GM12878 (cell line): ENCODE measurements around the gene EPHA4. TPM values are rescaled to one million over a fixed set of nuclear protein-coding genes. Genes with fewer than 3 reads are reported as not detected.

ENCODE experiments used
- ATAC-seq: fragments of 200-7000 bp; cut with Tn5 transposase; 3 replicates; pipeline ENCODE4 v1.9.1; 2020; ENCODE audit warnings: mild to moderate bottlenecking, moderate library complexity
- BruUV-seq: library from RNA; stranded (reverse); fragments of 400-500 nt; replicated peaks from 2 replicates; lab custom pipeline; 2021; lab: Mats Ljungman, UMichigan
- CTCF ChIA-PET: fragments of 300-600 bp; sonication (Branson Sonifier 250); formaldehyde crosslinking; extraction: SDS; loops from one replicate; lab custom pipeline; 2021; ENCODE audit warnings: inconsistent platforms; lab: Yijun Ruan, JAX
- POLR2A ChIA-PET: fragments of 350-600 bp; formaldehyde crosslinking; extraction: SDS; loops from one replicate; lab custom pipeline; 2021; ENCODE audit warnings: inconsistent platforms; lab: Charles Lee
- RAD21 ChIA-PET: fragments of 300-600 bp; sonication (Branson Sonifier 250); formaldehyde crosslinking; loops from one replicate; lab custom pipeline; 2023; ENCODE audit warnings: antibody characterized with exemption; ENCODE audit not compliant: unreplicated experiment; lab: Charles Lee
- SMC1A ChIA-PET: fragments of 300-600 bp; sonication (Branson Sonifier 250); formaldehyde crosslinking; loops from one replicate; lab custom pipeline; 2023; ENCODE audit not compliant: unreplicated experiment, uncharacterized antibody; lab: Charles Lee
- DNase-seq: peaks from one replicate; pipeline ENCODE4 v3.0.0-alpha.2; 2011; ENCODE audit warnings: low read depth, low spot score
- FAIRE-seq: peaks from 3 replicates; lab custom pipeline; 2011; peaks lifted over from hg19 to GRCh38; lab: Jason Lieb, UNC
- H2AFZ ChIP-seq: 2 replicates; pipeline ENCODE4 v1.6.0; 2011; ENCODE audit warnings: low read depth, low read length, control low read depth; ENCODE audit not compliant: control insufficient read depth
- H3K27ac ChIP-seq: 2 replicates; pipeline ENCODE4 v1.5.1; 2011; ENCODE audit warnings: control low read depth; ENCODE audit not compliant: control insufficient read depth, insufficient read depth
- H3K27me3 ChIP-seq, 2 experiments: replicated peaks in 1 of 2; 2 replicates each; pipeline versions ENCODE4 v1.6.0 to v1.6.1; 2011; ENCODE audit warnings: low read length in 1 of 2; ENCODE audit not compliant: control insufficient read depth in 2 of 2, insufficient read depth in 2 of 2
- H3K36me3 ChIP-seq, 2 experiments: 2 replicates each; pipeline ENCODE4 v1.5.1; 2011; ENCODE audit warnings: low read length in 1 of 2; ENCODE audit not compliant: control insufficient read depth in 2 of 2, insufficient read depth in 2 of 2
- H3K4me1 ChIP-seq: 2 replicates; pipeline ENCODE4 v1.6.1; 2011; ENCODE audit warnings: mild to moderate bottlenecking, low read length, moderate library complexity, mixed read lengths; ENCODE audit not compliant: control insufficient read depth, insufficient read depth
- H3K4me2 ChIP-seq: 2 replicates; pipeline ENCODE4 v1.6.0; 2011; ENCODE audit warnings: control low read depth; ENCODE audit not compliant: control insufficient read depth, insufficient read depth
- H3K4me3 ChIP-seq: fragments of 200-600 bp; sonication (generic); 2 replicates; pipeline ENCODE4 v1.5.1; 2016
- H3K79me2 ChIP-seq: 2 replicates; pipeline ENCODE4 v1.6.0; 2011; ENCODE audit warnings: low read length; ENCODE audit not compliant: control insufficient read depth, insufficient read depth
- H3K9ac ChIP-seq: 2 replicates; pipeline ENCODE4 v1.8.0; 2011; ENCODE audit warnings: low read length, control low read depth, mixed read lengths; ENCODE audit not compliant: control insufficient read depth, insufficient read depth
- H3K9me3 ChIP-seq: replicated peaks from 3 replicates; pipeline ENCODE4 v1.5.1; 2011; ENCODE audit warnings: mild to moderate bottlenecking, low read length; ENCODE audit not compliant: control insufficient read depth, insufficient read depth
- H4K20me1 ChIP-seq: 2 replicates; pipeline ENCODE4 v1.6.0; 2011; ENCODE audit not compliant: control insufficient read depth, insufficient read depth
- BACH1 ChIP-seq: fragments of 450-650 bp; IDR thresholded peaks from 2 replicates; pipeline ENCODE4 v1.6.1; 2017; ENCODE audit warnings: mild to moderate bottlenecking, borderline replicate concordance
- BHLHE40 ChIP-seq, 2 experiments: fragments of 450-650 bp in 1 of 2; IDR thresholded peaks; 2 replicates each; pipeline ENCODE4 v1.6.1; 2011 to 2017; ENCODE audit warnings: low read depth in 2 of 2, borderline replicate concordance in 1 of 2, improper control_type of control experiment in 1 of 2, low read length in 1 of 2, mild to moderate bottlenecking in 1 of 2
- CEBPB ChIP-seq, 2 experiments: fragments of 150-350 bp in 1 of 2; IDR thresholded peaks; 2 replicates each; pipeline ENCODE4 v1.6.1; 2012 to 2014; ENCODE audit warnings: low read depth in 2 of 2, low read length in 2 of 2, borderline replicate concordance in 1 of 2, inconsistent platforms in 1 of 2
- CUX1 ChIP-seq: IDR thresholded peaks from 2 replicates; pipeline ENCODE4 v1.6.1; 2012; ENCODE audit warnings: improper control_type of control experiment, low read depth, low read length; ENCODE audit not compliant: insufficient replicate concordance
- EGR1 ChIP-seq, 2 experiments: IDR thresholded peaks; 1 replicate in 1 of 2; 2 replicates in 1 of 2; pipeline ENCODE4 v1.6.1; 2011 to 2012; ENCODE audit warnings: low read depth in 2 of 2, low read length in 2 of 2, borderline replicate concordance in 1 of 2, mild to moderate bottlenecking in 1 of 2, moderate library complexity in 1 of 2
- ELK1 ChIP-seq: IDR thresholded peaks from 2 replicates; pipeline ENCODE4 v1.6.1; 2012; ENCODE audit warnings: low read depth, low read length, improper control_type of control experiment
- FOXM1 ChIP-seq: IDR thresholded peaks from 2 replicates; pipeline ENCODE4 v1.6.1; 2012; ENCODE audit warnings: low read depth, mild to moderate bottlenecking, inconsistent platforms, low read length, moderate library complexity
- KLF5 ChIP-seq: fragments of 450-650 bp; IDR thresholded peaks from 2 replicates; pipeline ENCODE4 v1.6.1; 2014; ENCODE audit warnings: mild to moderate bottlenecking; ENCODE audit not compliant: partially characterized antibody
- RFX5 ChIP-seq: IDR thresholded peaks from 2 replicates; pipeline ENCODE4 v1.6.1; 2011; ENCODE audit warnings: low read depth, low read length, improper control_type of control experiment
- SKIL ChIP-seq: fragments of 450-650 bp; IDR thresholded peaks from 2 replicates; pipeline ENCODE4 v1.6.1; 2017; ENCODE audit warnings: mild to moderate bottlenecking, low read depth, inconsistent platforms; ENCODE audit not compliant: poor library complexity, severe bottlenecking
- SPI1 ChIP-seq: IDR thresholded peaks from 2 replicates; pipeline ENCODE4 v1.6.1; 2011; ENCODE audit warnings: low read depth, mild to moderate bottlenecking, low read length, moderate library complexity, borderline replicate concordance; ENCODE audit not compliant: insufficient read depth
- SREBF1 ChIP-seq: IDR thresholded peaks from 2 replicates; pipeline ENCODE4 v1.6.1; 2012; ENCODE audit warnings: mild to moderate bottlenecking, low read length
- SREBF2 ChIP-seq: IDR thresholded peaks from 2 replicates; pipeline ENCODE4 v1.6.1; 2012; ENCODE audit warnings: mild to moderate bottlenecking, low read length
- TCF12 ChIP-seq: IDR thresholded peaks from 2 replicates; pipeline ENCODE4 v1.6.1; 2011; ENCODE audit warnings: low read depth, mild to moderate bottlenecking, low read length
- ZBED1 ChIP-seq: IDR thresholded peaks from 2 replicates; pipeline ENCODE4 v1.6.1; 2016; ENCODE audit warnings: borderline replicate concordance
- WGBS: methylation state at CpG from one replicate; pipeline ENCODE4 v1.1.6; 2016; ENCODE audit warnings: low lambda C conversion rate; ENCODE audit not compliant: insufficient replicate concordance, insufficient coverage; ENCODE audit errors: missing lambda C conversion rate; 5-methylcytosine and 5-hydroxymethylcytosine counted together
- in situ Hi-C: fragments of 300-500 bp; cut with MboI; formaldehyde crosslinking; loops from 9 replicates; pipeline ENCODE4 v1.14.3; 2018; ENCODE audit warnings: mixed read lengths
- intact Hi-C: fragments of 100-400 bp; cut with micrococcal nuclease; formaldehyde crosslinking; loops from one replicate; pipeline ENCODE4 v1.14.2; 2022; ENCODE audit not compliant: unreplicated experiment
- polyA plus RNA-seq, 11 experiments: library from polyadenylated mRNA; depleted of rRNA in 4 of 11; unstranded in 6 of 11; stranded (reverse) in 5 of 11; fragments of >200 nt; fragmentation: Nextera tagmentation in 4 of 11; fragmentation: Illumina TruSeq in 1 of 11; extraction: Ambion mirVana in 4 of 11; extraction: Trizol in 1 of 11; gene quantifications; 1 replicate in 1 of 11; 2 replicates in 10 of 11; pipeline versions ENCODE4 v1.2.1 to v1.2.3, GENCODE V29; 2011 to 2016; ENCODE audit warnings: inconsistent platforms in 2 of 11, missing spikeins in 2 of 11, low read depth in 1 of 11
- total RNA-seq, 4 experiments: library from RNA; depleted of rRNA in 3 of 4; stranded (reverse); fragments of >200 nt in 3 of 4; fragmentation: Illumina TruSeq in 1 of 4; extraction: Trizol in 1 of 4; gene quantifications; 2 replicates each; pipeline versions ENCODE4 v1.2.1 to v1.2.3, GENCODE V29; 2013 to 2021

Gene EPHA4
- total and polyA plus RNA-seq, 10 of the 15 experiments (the other 5 are each of a cell fraction or from before 2014, with no cell fraction given), result 0.06 to 1.5 (median 0.33) TPM; not detected in 1

- no TSS peak for BruUV-seq
- WGBS, result 10% methylated on average over 1 of the region's 1 CpG
Observed at GRCh38 chr2:221402072-221402471, 170.0 kb downstream of the EPHA4 start.

More at GRCh38 chr2:221402072-221402471, 170.0 kb downstream of the EPHA4 start:
- no peak for FAIRE-seq
- ATAC-seq, result no peak
- H3K27ac ChIP-seq, result no peak overlapping the region
- ChIA-PET SMC1A (interaction anchor here (0.6 to 1.7 kb wide), 2 partner anchors 63 to 1365 kb away, joined by 3 read pairs; no protein-coding TSS in a partner anchor), POLR2A (no interaction called here), CTCF (interaction anchor here (1.1 kb wide), 1 partner anchor 14 kb away, joined by 3 read pairs; no protein-coding TSS in a partner anchor), RAD21 (no interaction called here)
- no peaks in the 10 kb centered on the region for H4K20me1 ChIP-seq
- H3K36me3 ChIP-seq, result no peaks in the 10 kb centered on the region
- no peak for DNase-seq
- H3K4me1 ChIP-seq, result no peaks in the 10 kb centered on the region
- TF ChIP-seq CUX1 (no peak), CEBPB (IDR thresholded peaks at IDR 0.05; ENCODE audit: borderline replicate concordance in 1 of 2, low read depth in 2 of 2, low read length in 2 of 2) (no peak), EGR1 (IDR thresholded peaks at IDR 0.05; ENCODE audit: borderline replicate concordance in 1 of 2, low read depth in 2 of 2, low read length in 2 of 2) (no peak), RFX5 (no peak), SPI1 (no peak), BACH1 (no peak), SREBF2 (no peak), SREBF1 (no peak), KLF5 (no peak), BHLHE40 (IDR thresholded peaks at IDR 0.05; ENCODE audit: borderline replicate concordance in 1 of 2, low read depth in 2 of 2, low read length in 1 of 2) (no peak), ZBED1 (no peak), FOXM1 (no peak), TCF12 (no peak), SKIL (no peak), ELK1 (no peak)
- H3K27me3 ChIP-seq, result no peaks in the 10 kb centered on the region
- H3K4me3 ChIP-seq, result no peak overlapping the region
- no peaks in the 10 kb centered on the region for H3K79me2 ChIP-seq
- intact Hi-C loops (no loop called here), in situ Hi-C loops (no loop called here)
- H3K4me2 ChIP-seq, result no peak overlapping the region
- no peak overlapping the region for H2AFZ ChIP-seq
- no peaks in the 10 kb centered on the region for H3K9me3 ChIP-seq
- no peak overlapping the region for H3K9ac ChIP-seq
